ENCODE data around the gene NLRP6.

GRCh38 chr11:255816-256215, 22.4 kb upstream of the NLRP6 start:
- TF ChIP-seq TAF1 (IDR thresholded peaks at IDR 0.05; ENCODE audit: low read depth) (no peak), YY1 (IDR thresholded peaks at IDR 0.05; ENCODE audit: low read depth) (no peak), EP300 (IDR thresholded peaks at IDR 0.05; ENCODE audit: borderline replicate concordance) (no peak)
- TF ChIP-seq, protein P1, sequence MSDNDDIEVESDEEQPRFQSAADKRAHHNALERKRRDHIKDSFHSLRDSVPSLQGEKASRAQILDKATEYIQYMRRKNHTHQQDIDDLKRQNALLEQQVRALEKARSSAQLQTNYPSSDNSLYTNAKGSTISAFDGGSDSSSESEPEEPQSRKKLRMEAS (IDR thresholded peaks at IDR 0.05) = no peak

All from Ishikawa (cell line).